GM12878 (cell line): Measurements from ENCODE around the gene NPC1.

Experiments used
- CTCF ChIP-seq, 3 experiments: IDR thresholded peaks in 2 of 3; conservative IDR thresholded peaks in 1 of 3; 2 replicates each; pipeline ENCODE4 v1.5.1; 2011; ENCODE audit warnings: low read depth in 3 of 3, low read length in 3 of 3, mild to moderate bottlenecking in 3 of 3, control low read depth in 2 of 3, moderate library complexity in 2 of 3, inconsistent platforms in 1 of 3, mixed read lengths in 1 of 3; ENCODE audit not compliant: control insufficient read depth in 2 of 3, insufficient read depth in 1 of 3; ENCODE audit errors: extremely low read depth in 1 of 3
- E2F4 ChIP-seq: IDR thresholded peaks from 2 replicates; pipeline ENCODE4 v1.6.1; 2012; ENCODE audit warnings: low read depth, low read length, improper control_type of control experiment
- EP300 ChIP-seq, 2 experiments: fragments of 150-350 bp in 1 of 2; IDR thresholded peaks; 2 replicates each; pipeline ENCODE4 v1.6.1; 2011 to 2012; ENCODE audit warnings: low read depth in 2 of 2, low read length in 2 of 2, borderline replicate concordance in 1 of 2, improper control_type of control experiment in 1 of 2, inconsistent platforms in 1 of 2; ENCODE audit not compliant: control insufficient read depth in 1 of 2
- FOXM1 ChIP-seq: IDR thresholded peaks from 2 replicates; pipeline ENCODE4 v1.6.1; 2012; ENCODE audit warnings: low read depth, mild to moderate bottlenecking, inconsistent platforms, low read length, moderate library complexity
- POLR2AphosphoS5 ChIP-seq: IDR thresholded peaks from 2 replicates; pipeline ENCODE4 v1.6.1; 2011; ENCODE audit warnings: mild to moderate bottlenecking, low read length, inconsistent platforms
- REST ChIP-seq: IDR thresholded peaks from 2 replicates; pipeline ENCODE4 v1.6.1; 2012; ENCODE audit warnings: mild to moderate bottlenecking, low read depth, low read length
- USF1 ChIP-seq: IDR thresholded peaks from 2 replicates; pipeline ENCODE4 v1.6.1; 2011; ENCODE audit warnings: borderline replicate concordance, low read depth, mild to moderate bottlenecking, moderate library complexity, mixed read lengths, low read length; ENCODE audit not compliant: insufficient read depth; ENCODE audit errors: extremely low read length

- TF ChIP-seq POLR2AphosphoS5 (no peak), E2F4 (no peak), FOXM1 (no peak), EP300 (IDR thresholded peaks at IDR 0.05; ENCODE audit: borderline replicate concordance in 1 of 2, control insufficient read depth in 1 of 2, low read depth in 2 of 2, low read length in 2 of 2) (peak in 1 of 2 experiments; percentile 48; a peak in 1 of 4 replicates), USF1 (no peak), CTCF (IDR thresholded peaks at IDR 0.05 in 2 of 3, conservative IDR thresholded peaks at IDR 0.05 in 1 of 3; ENCODE audit: control insufficient read depth in 2 of 3, extremely low read depth in 1 of 3, insufficient read depth in 1 of 3, low read depth in 3 of 3, low read length in 3 of 3) (no peak), REST (no peak)
Observed at GRCh38 chr18:23540867-23541266, 45.4 kb downstream of the NPC1 start.
